PFSK-1 (cell line): ENCODE results near the gene R3HCC1L.

ENCODE experiments used
- FOXP2 ChIP-seq: optimal IDR thresholded peaks from 2 replicates; pipeline ENCODE3; 2011; ENCODE audit warnings: borderline replicate concordance, control low read depth, inconsistent platforms; ENCODE audit not compliant: insufficient read depth; ENCODE audit errors: extremely low read length, extremely low read depth
- POLR2AphosphoS5 ChIP-seq: IDR thresholded peaks from 2 replicates; pipeline ENCODE4 v1.6.1; 2012; ENCODE audit warnings: low read depth, mild to moderate bottlenecking, control low read depth, low read length, moderate library complexity
- REST ChIP-seq, 2 experiments: IDR thresholded peaks; 2 replicates each; pipeline versions ENCODE4 v1.6.1 to v1.8.0; 2011 to 2012; ENCODE audit warnings: low read depth in 2 of 2, low read length in 2 of 2, control low read depth in 1 of 2, inconsistent platforms in 1 of 2, mild to moderate bottlenecking in 1 of 2, moderate library complexity in 1 of 2; ENCODE audit not compliant: insufficient read depth in 1 of 2
- SIN3A ChIP-seq: IDR thresholded peaks from 2 replicates; pipeline ENCODE4 v1.6.1; 2012; ENCODE audit warnings: mild to moderate bottlenecking, low read length, moderate library complexity, borderline replicate concordance; ENCODE audit not compliant: insufficient read depth
- TAF1 ChIP-seq: IDR thresholded peaks from 2 replicates; pipeline ENCODE4 v1.6.1; 2012; ENCODE audit warnings: low read length, control low read depth, borderline replicate concordance; ENCODE audit not compliant: insufficient read depth

- no peak for TF ChIP-seq TAF1
- TF ChIP-seq REST (IDR thresholded peaks at IDR 0.05; ENCODE audit: insufficient read depth in 1 of 2, low read depth in 2 of 2, low read length in 2 of 2) = no peak
- TF ChIP-seq POLR2AphosphoS5 = no peak
- TF ChIP-seq SIN3A = no peak
- no peak for TF ChIP-seq FOXP2
Observed at GRCh38 chr10:98097175-98097574, 37.3 kb upstream of the R3HCC1L start.
